Transverse colon (tissue), 4 donors: ENCODE measurements around the gene ATG9B. TPM values are rescaled to one million over a fixed set of nuclear protein-coding genes. Genes with fewer than 3 reads are reported as not detected.
A peak's percentile ranks its signal among the peaks of the same experiment; 100 is the strongest.

ENCODE experiments used
- DNase-seq: peaks from one replicate; pipeline ENCODE4 v3.0.0-alpha.2; 2019
- H3K27ac ChIP-seq, 4 donors: fragments of 200-600 bp; sonication (generic); 2 replicates each; pipeline ENCODE4 v1.5.1; 2016 to 2018; ENCODE audit warnings: inconsistent platforms in 4 of 4
- H3K27me3 ChIP-seq: fragments of 200-600 bp; sonication (generic); 2 replicates; pipeline ENCODE4 v1.5.1; 2017; ENCODE audit warnings: inconsistent platforms
- H3K36me3 ChIP-seq, 4 donors: fragments of 200-600 bp; sonication (generic); 2 replicates each; pipeline ENCODE4 v1.5.1; 2017 to 2019; ENCODE audit warnings: inconsistent platforms in 4 of 4
- H3K4me1 ChIP-seq, 4 donors: fragments of 200-600 bp; sonication (generic); 2 replicates each; pipeline ENCODE4 v1.5.1; 2017 to 2020; ENCODE audit warnings: inconsistent platforms in 4 of 4
- H3K4me3 ChIP-seq, 4 donors: fragments of 200-600 bp; sonication (generic); 1 replicate in 1 of 4; 2 replicates in 3 of 4; pipeline versions ENCODE4 v1.5.1 to v1.6.1; 2017 to 2019; ENCODE audit warnings: inconsistent platforms in 4 of 4
- H3K9me3 ChIP-seq, 2 donors: fragments of 200-600 bp; sonication (generic); 2 replicates each; pipeline ENCODE4 v1.5.1; 2017 to 2019; ENCODE audit warnings: inconsistent platforms in 2 of 2
- EP300 ChIP-seq: sonication (generic); formaldehyde crosslinking; IDR thresholded peaks from one replicate; pipeline ENCODE4 v1.6.1; 2017; ENCODE audit warnings: antibody characterized with exemption, low read depth
- POLR2A ChIP-seq: fragments of 450-650 bp; IDR thresholded peaks from one replicate; pipeline ENCODE4 v1.6.1; 2016; ENCODE audit warnings: antibody characterized with exemption, mild to moderate bottlenecking, moderate library complexity
- POLR2AphosphoS5 ChIP-seq, 3 donors: sonication (generic); formaldehyde crosslinking; IDR thresholded peaks; one replicate each; pipeline ENCODE4 v1.6.1; 2016; ENCODE audit warnings: antibody characterized with exemption in 3 of 3
- WGBS, 2 donors: methylation state at CpG; one replicate each; pipeline ENCODE4 v1.1.5; 2018; ENCODE audit warnings: low coverage in 1 of 2; 5-methylcytosine and 5-hydroxymethylcytosine counted together
- in situ Hi-C, 4 donors: fragments of 200-750 bp; cut with MboI; loops; one replicate each; pipeline versions ENCODE4 v1.15.0 to v1.15.1; 2017; ENCODE audit warnings: low sequenced_read_pairs in 3 of 4, low pct_ligation_motif_present in 1 of 4, low pct_unique_long_range_greater_than_20kb in 1 of 4
- intact Hi-C: fragments of 100-400 bp; cut with DNase I; formaldehyde crosslinking; loops from one replicate; pipeline ENCODE4 v1.15.1; 2023; ENCODE audit warnings: low total_unique reads
- total RNA-seq, 4 donors: library from RNA; depleted of rRNA; stranded (reverse); fragments of >200 nt; gene quantifications; one replicate each; pipeline ENCODE4 v1.1.0, GENCODE V29; 2016
- TF ChIP-seq, protein P1 (sequence below), 5 experiments: fragments of 200-600 bp in 3 of 5; fragments of 450-650 bp in 2 of 5; sonication (generic) in 3 of 5; IDR thresholded peaks; 1 replicate in 2 of 5; 2 replicates in 3 of 5; pipeline ENCODE4 v1.5.1; 2016 to 2017; ENCODE audit warnings: antibody characterized with exemption in 5 of 5, inconsistent platforms in 3 of 5, mild to moderate bottlenecking in 2 of 5, moderate library complexity in 1 of 5

ATG9B gene
- total RNA-seq, 4 donors from 2014 or later, result 1.1 TPM; not detected in 3

DNA sequence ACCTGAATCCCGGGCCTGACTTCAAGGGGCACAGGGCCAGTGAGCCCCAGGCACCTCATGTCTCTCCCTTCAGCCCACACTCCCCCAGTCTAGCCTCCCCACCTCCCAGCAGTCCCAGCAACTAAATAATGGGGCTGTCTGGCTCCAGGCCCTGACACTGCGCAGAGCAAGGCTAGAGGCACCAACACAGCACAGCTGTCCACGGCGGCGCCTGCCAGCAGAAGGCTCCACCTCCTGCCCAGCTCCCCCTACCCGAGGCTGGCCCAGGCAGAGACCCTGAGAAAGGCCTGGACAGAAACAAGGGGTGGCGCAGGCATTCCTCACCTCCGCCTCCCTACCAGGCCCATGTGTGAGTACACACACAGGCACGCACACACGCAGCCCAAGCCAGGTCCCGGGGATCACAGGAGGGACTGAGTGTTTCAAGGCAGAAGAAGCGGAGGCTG, 52.2 kb downstream of the ATG9B start:
- peak overlapping the region; percentile 54 to 94 (median 84) for H3K27ac ChIP-seq
- intact Hi-C loops (no loop called here), in situ Hi-C loops (no loop called here)
- H3K36me3 ChIP-seq, result no peaks in the 10 kb centered on the region
- peaks cover 9% of the 10 kb centered on the region for H3K27me3 ChIP-seq
- DNase-seq, result peak; percentile 69
- no peaks in the 10 kb centered on the region for H3K9me3 ChIP-seq
- no peak for TF ChIP-seq POLR2A
- peak; percentile 70 to 94 (median 86) for TF ChIP-seq POLR2AphosphoS5 (IDR thresholded peaks at IDR 0.05)
- WGBS, 2 donors, result 37 to 63% methylated on average over 6 to 12 of the region's 12 CpGs
- H3K4me3 ChIP-seq, result no peak overlapping the region
- peaks cover 35 to 82% (median 52%) of the 10 kb centered on the region in 4 donors for H3K4me1 ChIP-seq

DNA sequence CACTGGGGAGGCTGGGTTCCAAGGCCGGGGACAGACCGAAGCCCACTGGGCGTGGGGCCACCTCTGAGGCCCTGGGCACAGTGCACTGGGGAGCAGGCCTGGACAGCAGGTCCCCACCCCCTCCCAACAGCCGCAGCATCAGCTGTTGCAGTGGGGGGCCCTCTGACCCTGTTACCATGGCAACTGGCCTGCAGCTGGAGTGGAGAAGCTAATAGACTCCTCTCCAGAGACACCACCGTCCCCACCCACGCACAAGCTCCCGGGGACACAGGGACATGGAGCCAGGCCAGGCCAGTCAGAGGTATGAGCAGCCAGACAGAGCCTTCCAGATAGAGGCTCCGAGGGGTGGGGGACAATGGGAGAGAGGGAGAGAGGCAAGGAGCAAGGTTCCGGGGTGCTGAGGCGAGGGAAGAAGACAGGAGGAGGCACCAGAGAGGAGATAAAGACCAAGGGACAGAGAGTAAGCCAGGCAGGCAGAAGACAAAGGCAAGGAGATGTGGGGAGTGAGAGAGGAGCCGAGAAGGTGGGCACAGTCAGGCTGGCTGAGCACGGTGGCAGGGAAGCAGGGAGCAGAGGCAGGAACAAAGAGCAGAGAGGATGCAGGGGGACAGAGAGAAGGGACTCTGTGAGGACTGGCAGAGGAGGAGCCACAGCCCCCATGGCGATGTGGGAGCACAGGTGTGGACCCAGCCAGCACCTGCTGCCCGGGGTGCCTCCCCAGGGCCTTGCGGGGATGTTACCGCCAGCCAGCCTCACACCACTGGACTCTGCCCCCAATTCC, 52.9 kb downstream of the ATG9B start:
- 44 to 47% methylated on average over 6 to 16 of the region's 16 CpGs for WGBS, 2 donors
- peak overlapping the region; percentile 54 to 94 (median 84) for H3K27ac ChIP-seq

DNA sequence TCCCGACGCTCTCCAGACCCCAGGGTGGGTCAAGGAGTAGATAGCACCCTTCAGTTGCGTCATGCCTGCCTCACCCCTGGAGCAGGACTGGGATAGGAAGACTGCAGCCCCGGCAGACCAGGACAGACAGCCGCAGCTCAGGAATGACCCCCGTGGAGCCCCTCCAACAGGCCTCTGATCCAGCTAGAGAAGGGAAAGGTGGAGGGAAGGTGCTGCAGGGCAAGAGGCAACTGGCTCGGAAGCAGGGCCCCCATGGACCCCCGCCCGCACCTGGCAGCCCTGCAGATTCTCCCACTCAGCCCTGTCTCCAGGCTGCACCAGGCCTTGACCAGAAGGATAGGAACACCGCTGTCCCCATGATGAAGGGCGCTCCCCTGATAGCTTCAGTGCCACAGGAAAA, 53.9 kb downstream of the ATG9B start:
- peaks cover 31 to 76% (median 45%) of the 10 kb centered on the region in 4 donors for H3K4me1 ChIP-seq
- peak overlapping the region; percentile 54 to 94 (median 84) for H3K27ac ChIP-seq
- 87% methylated on average over 11 of the region's 11 CpGs; no CpG with 5 or more reads in 1 of the 2 donors for WGBS, 2 donors
- intact Hi-C loops, result no loop called here
- in situ Hi-C loops, result no loop called here
- no peaks in the 10 kb centered on the region for H3K36me3 ChIP-seq
- H3K27me3 ChIP-seq, result no peaks in the 10 kb centered on the region
- TF ChIP-seq POLR2A (no peak), EP300 (no peak), POLR2AphosphoS5 (IDR thresholded peaks at IDR 0.05) (no peak)
- TF ChIP-seq, protein P1, sequence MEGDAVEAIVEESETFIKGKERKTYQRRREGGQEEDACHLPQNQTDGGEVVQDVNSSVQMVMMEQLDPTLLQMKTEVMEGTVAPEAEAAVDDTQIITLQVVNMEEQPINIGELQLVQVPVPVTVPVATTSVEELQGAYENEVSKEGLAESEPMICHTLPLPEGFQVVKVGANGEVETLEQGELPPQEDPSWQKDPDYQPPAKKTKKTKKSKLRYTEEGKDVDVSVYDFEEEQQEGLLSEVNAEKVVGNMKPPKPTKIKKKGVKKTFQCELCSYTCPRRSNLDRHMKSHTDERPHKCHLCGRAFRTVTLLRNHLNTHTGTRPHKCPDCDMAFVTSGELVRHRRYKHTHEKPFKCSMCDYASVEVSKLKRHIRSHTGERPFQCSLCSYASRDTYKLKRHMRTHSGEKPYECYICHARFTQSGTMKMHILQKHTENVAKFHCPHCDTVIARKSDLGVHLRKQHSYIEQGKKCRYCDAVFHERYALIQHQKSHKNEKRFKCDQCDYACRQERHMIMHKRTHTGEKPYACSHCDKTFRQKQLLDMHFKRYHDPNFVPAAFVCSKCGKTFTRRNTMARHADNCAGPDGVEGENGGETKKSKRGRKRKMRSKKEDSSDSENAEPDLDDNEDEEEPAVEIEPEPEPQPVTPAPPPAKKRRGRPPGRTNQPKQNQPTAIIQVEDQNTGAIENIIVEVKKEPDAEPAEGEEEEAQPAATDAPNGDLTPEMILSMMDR (IDR thresholded peaks at IDR 0.05), result no peak
- H3K4me3 ChIP-seq, result no peak overlapping the region
- H3K9me3 ChIP-seq, result no peaks in the 10 kb centered on the region
- no peak for DNase-seq

More for the DNA sequence above, 52.9 kb downstream of the ATG9B start:
- TF ChIP-seq POLR2A, result no peak
- no peak for TF ChIP-seq POLR2AphosphoS5 (IDR thresholded peaks at IDR 0.05)
- TF ChIP-seq, protein P1 (IDR thresholded peaks at IDR 0.05), result no peak
- no peak for TF ChIP-seq EP300
- Histone ChIP-seq H3K9me3 (no peaks in the 10 kb centered on the region), H3K36me3 (no peaks in the 10 kb centered on the region), H3K4me3 (no peak overlapping the region), H3K4me1 (peaks cover 35 to 81% (median 51%) of the 10 kb centered on the region in 4 donors), H3K27me3 (peaks cover 2% of the 10 kb centered on the region)
- no peak for DNase-seq
- intact Hi-C loops, result no loop called here
- in situ Hi-C loops, result no loop called here

DNA sequence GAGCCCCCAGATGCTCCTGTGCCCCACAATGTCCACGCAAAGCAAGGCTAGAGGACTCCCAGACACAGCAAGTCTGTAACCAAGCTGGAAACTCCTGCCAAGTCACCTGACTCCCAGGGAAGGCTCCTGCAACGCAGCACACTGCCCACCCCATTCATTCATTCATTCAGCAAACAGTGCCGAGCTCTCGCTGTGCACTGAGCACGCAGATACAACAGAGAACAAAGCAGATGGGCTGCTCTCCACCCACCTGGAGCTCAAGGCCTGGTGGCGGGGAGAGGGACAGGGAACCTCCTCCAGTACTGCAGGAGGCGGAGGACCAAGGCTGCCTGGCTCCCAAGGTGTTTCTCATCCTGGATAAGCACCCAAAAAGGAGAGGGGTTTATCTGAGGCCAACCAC, 54.8 kb downstream of the ATG9B start:
- in situ Hi-C loops, result no loop called here
- H3K4me1 ChIP-seq, result peaks cover 28 to 74% (median 39%) of the 10 kb centered on the region in 4 donors

More for the DNA sequence above, 54.8 kb downstream of the ATG9B start:
- no peaks in the 10 kb centered on the region for H3K36me3 ChIP-seq
- no peak for DNase-seq
- H3K4me3 ChIP-seq, result no peak overlapping the region
- TF ChIP-seq POLR2AphosphoS5 (IDR thresholded peaks at IDR 0.05) (no peak), EP300 (no peak), POLR2A (no peak)
- TF ChIP-seq, protein P1 (IDR thresholded peaks at IDR 0.05), result no peak
- intact Hi-C loops, result no loop called here
- no peaks in the 10 kb centered on the region for H3K9me3 ChIP-seq
- WGBS, 2 donors, result 86% methylated on average over 7 of the region's 7 CpGs; no CpG with 5 or more reads in 1 of the 2 donors
- H3K27ac ChIP-seq, result peak overlapping the region in 3 of 4 donors; percentile 30 to 94 (median 82)
- no peaks in the 10 kb centered on the region for H3K27me3 ChIP-seq
